ENCODE results near the gene DUOXA1. TPM values are rescaled to one million over a fixed set of nuclear protein-coding genes. Genes with fewer than 3 reads are reported as not detected.

The DUOXA1 gene
- total and polyA plus RNA-seq, 2 donors (not counting 1 experiment from before 2014, with no cell fraction given) = 0.03 to 0.74 TPM

GRCh38 chr15:45102226-45102625 lies 27.5 kb downstream of the DUOXA1 start:
- CTCF ChIA-PET = interaction anchor here (0.5 kb wide), 1 partner anchor 518 kb away, joined by 5 read pairs; no protein-coding TSS in a partner anchor
- H3K4me3 ChIP-seq (ENCODE audit: control extremely low read depth in 1 of 5, extremely low read depth in 1 of 5, insufficient read depth in 1 of 5, low read depth in 2 of 5, low read length in 4 of 5) = no peak overlapping the region

GRCh38 chr15:45101749-45102148 lies 27.9 kb downstream of the DUOXA1 start:
- H4K20me1 ChIP-seq (ENCODE audit: control insufficient read depth, insufficient read depth, low read length, poor library complexity, severe bottlenecking) = no peaks in the 10 kb centered on the region
- no peaks in the 10 kb centered on the region for H3K4me1 ChIP-seq (ENCODE audit: control insufficient read depth in 2 of 2, insufficient read depth in 2 of 2, low read length in 2 of 2)
- no peaks in the 10 kb centered on the region for H3K9me3 ChIP-seq (ENCODE audit: control extremely low read depth in 1 of 3, control insufficient read depth in 2 of 3, insufficient read depth in 1 of 3, low read length in 2 of 3)
- peaks cover 0 to 2% (median 0%) of the 10 kb centered on the region in 4 experiments for H3K27me3 ChIP-seq (replicated peaks in 1 of 4; ENCODE audit: control extremely low read depth in 1 of 4, control insufficient read depth in 3 of 4, insufficient read depth in 4 of 4, low read length in 3 of 4)
- no peaks in the 10 kb centered on the region for H3K36me3 ChIP-seq (replicated peaks in 1 of 2; ENCODE audit: control extremely low read depth in 1 of 2, control insufficient read depth in 1 of 2, extremely low read depth in 1 of 2, insufficient read depth in 2 of 2, low read length in 1 of 2)
- 87% methylated on average over 9 of the region's 12 CpGs for WGBS (ENCODE audit: insufficient coverage)
- CTCF ChIA-PET = no interaction called here
- DNase-seq = no peak
- POLR2A ChIA-PET = no interaction called here
- no peak overlapping the region for H3K4me2 ChIP-seq (replicated peaks; ENCODE audit: low read depth, low read length, poor library complexity, severe bottlenecking)
- TF ChIP-seq CTCF (IDR thresholded peaks at IDR 0.05) (no peak), EZH2 (IDR thresholded peaks at IDR 0.05; ENCODE audit: borderline replicate concordance, insufficient read depth, low read depth, low read length, poor library complexity, severe bottlenecking) (no peak)
- ATAC-seq (ENCODE audit: low read depth) = no peak
- peaks cover 26% of the 10 kb centered on the region for H3K27me3 Mint-ChIP-seq
- H3K27ac ChIP-seq (ENCODE audit: low read length in 2 of 2) = no peak overlapping the region
- H3K9ac ChIP-seq (ENCODE audit: low read length) = no peak overlapping the region
- H2AFZ ChIP-seq (ENCODE audit: insufficient read depth, low read depth, low read length, poor library complexity, severe bottlenecking) = no peak overlapping the region
- H3K4me3 ChIP-seq (ENCODE audit: control extremely low read depth in 1 of 5, extremely low read depth in 1 of 5, insufficient read depth in 1 of 5, low read depth in 2 of 5, low read length in 4 of 5) = no peak overlapping the region
- H3K79me2 ChIP-seq (ENCODE audit: control insufficient read depth, insufficient read depth, low read length) = no peaks in the 10 kb centered on the region
- no peaks in the 10 kb centered on the region for H3K9me3 Mint-ChIP-seq (ENCODE audit: insufficient read depth)
- intact Hi-C loops (cut with micrococcal nuclease) = no loop called here
- no peak overlapping the region for H3K27ac Mint-ChIP-seq
- H3K4me1 Mint-ChIP-seq = no peaks in the 10 kb centered on the region
- no peak overlapping the region for H3K4me3 Mint-ChIP-seq

More at GRCh38 chr15:45102226-45102625, 27.5 kb downstream of the DUOXA1 start:
- no peaks in the 10 kb centered on the region for H3K4me1 ChIP-seq (ENCODE audit: control insufficient read depth in 2 of 2, insufficient read depth in 2 of 2, low read length in 2 of 2)
- ATAC-seq (ENCODE audit: low read depth) (no peak), DNase-seq (no peak)
- no peak overlapping the region for H3K4me2 ChIP-seq (replicated peaks; ENCODE audit: low read depth, low read length, poor library complexity, severe bottlenecking)
- no peaks in the 10 kb centered on the region for H3K9me3 ChIP-seq (ENCODE audit: control extremely low read depth in 1 of 3, control insufficient read depth in 2 of 3, insufficient read depth in 1 of 3, low read length in 2 of 3)
- POLR2A ChIA-PET = no interaction called here
- Mint-ChIP-seq H3K27ac (no peak overlapping the region), H3K4me1 (no peaks in the 10 kb centered on the region), H3K27me3 (peaks cover 29% of the 10 kb centered on the region), H3K4me3 (no peak overlapping the region), H3K9me3 (ENCODE audit: insufficient read depth) (no peaks in the 10 kb centered on the region)
- H4K20me1 ChIP-seq (ENCODE audit: control insufficient read depth, insufficient read depth, low read length, poor library complexity, severe bottlenecking) = no peaks in the 10 kb centered on the region
- no peak overlapping the region for H3K27ac ChIP-seq (ENCODE audit: low read length in 2 of 2)
- intact Hi-C loops (cut with micrococcal nuclease) = no loop called here
- whole genome bisulfite sequencing (ENCODE audit: insufficient coverage) = 92% methylated on average over 6 of the region's 6 CpGs
- H3K36me3 ChIP-seq (replicated peaks in 1 of 2; ENCODE audit: control extremely low read depth in 1 of 2, control insufficient read depth in 1 of 2, extremely low read depth in 1 of 2, insufficient read depth in 2 of 2, low read length in 1 of 2) = no peaks in the 10 kb centered on the region
- no peak overlapping the region for H2AFZ ChIP-seq (ENCODE audit: insufficient read depth, low read depth, low read length, poor library complexity, severe bottlenecking)
- H3K79me2 ChIP-seq (ENCODE audit: control insufficient read depth, insufficient read depth, low read length) = no peaks in the 10 kb centered on the region
- H3K9ac ChIP-seq (ENCODE audit: low read length) = no peak overlapping the region
- H3K27me3 ChIP-seq (replicated peaks in 1 of 4; ENCODE audit: control extremely low read depth in 1 of 4, control insufficient read depth in 3 of 4, insufficient read depth in 4 of 4, low read length in 3 of 4) = peaks cover 0 to 2% (median 0%) of the 10 kb centered on the region in 4 experiments
- TF ChIP-seq CTCF (IDR thresholded peaks at IDR 0.05) (no peak), EZH2 (IDR thresholded peaks at IDR 0.05; ENCODE audit: borderline replicate concordance, insufficient read depth, low read depth, low read length, poor library complexity, severe bottlenecking) (no peak)
